PC-3 (cell line): ENCODE results near the gene TRIOBP.

Experiments used
- CTCF ChIP-seq: fragments of 300-600 bp; sonication (generic); conservative IDR thresholded peaks from 2 replicates; pipeline ENCODE4 v1.5.1; 2017; ENCODE audit warnings: antibody characterized with exemption, low read depth, mild to moderate bottlenecking, low read length
- EZH2 ChIP-seq: fragments of 300-600 bp; sonication (generic); IDR thresholded peaks from one replicate; pipeline ENCODE4 v1.6.1; 2017; ENCODE audit warnings: antibody characterized with exemption, mild to moderate bottlenecking, low read length; ENCODE audit not compliant: unreplicated experiment

- TF ChIP-seq CTCF (no peak), EZH2 (no peak)
These were observed 106.9 kb downstream of the TRIOBP start for GRCh38 chr22:37803639-37804351.
